PC-3 (cell line): Measurements from ENCODE around the gene CPHXL.

Experiments
- EZH2 ChIP-seq: fragments of 300-600 bp; sonication (generic); IDR thresholded peaks from one replicate; pipeline ENCODE4 v1.6.1; 2017; ENCODE audit warnings: antibody characterized with exemption, mild to moderate bottlenecking, low read length; ENCODE audit not compliant: unreplicated experiment
- EZH2phosphoT487 ChIP-seq: fragments of 300-600 bp; sonication (generic); IDR thresholded peaks from 2 replicates; pipeline ENCODE4 v1.6.1; 2018; ENCODE audit warnings: mild to moderate bottlenecking, antibody characterized with exemption, low read length, borderline replicate concordance
- TF ChIP-seq, protein P1 (sequence below): fragments of 300-600 bp; sonication (generic); conservative IDR thresholded peaks from 2 replicates; pipeline ENCODE4 v1.5.1; 2017; ENCODE audit warnings: antibody characterized with exemption, low read depth, mild to moderate bottlenecking, low read length

DNA sequence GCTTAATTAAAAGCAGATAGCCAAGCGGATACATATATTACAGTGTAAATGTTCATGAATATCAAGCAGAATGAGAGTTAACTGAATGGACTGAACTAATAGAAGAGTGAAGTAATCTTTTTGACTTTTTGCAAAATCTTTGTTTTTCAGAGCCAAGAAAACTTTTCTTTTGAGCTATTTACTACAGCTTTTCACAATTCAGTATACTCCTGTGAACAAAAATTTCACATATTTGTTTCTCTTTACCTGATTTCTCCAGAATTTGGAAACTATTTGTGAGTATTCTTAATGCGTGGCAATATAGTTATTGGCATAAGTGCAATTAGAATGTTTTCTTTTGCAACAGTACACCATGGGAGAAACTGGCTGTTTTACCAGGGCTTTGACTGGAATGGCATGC, 15.9 kb downstream of the CPHXL start:
- TF ChIP-seq, protein P1, sequence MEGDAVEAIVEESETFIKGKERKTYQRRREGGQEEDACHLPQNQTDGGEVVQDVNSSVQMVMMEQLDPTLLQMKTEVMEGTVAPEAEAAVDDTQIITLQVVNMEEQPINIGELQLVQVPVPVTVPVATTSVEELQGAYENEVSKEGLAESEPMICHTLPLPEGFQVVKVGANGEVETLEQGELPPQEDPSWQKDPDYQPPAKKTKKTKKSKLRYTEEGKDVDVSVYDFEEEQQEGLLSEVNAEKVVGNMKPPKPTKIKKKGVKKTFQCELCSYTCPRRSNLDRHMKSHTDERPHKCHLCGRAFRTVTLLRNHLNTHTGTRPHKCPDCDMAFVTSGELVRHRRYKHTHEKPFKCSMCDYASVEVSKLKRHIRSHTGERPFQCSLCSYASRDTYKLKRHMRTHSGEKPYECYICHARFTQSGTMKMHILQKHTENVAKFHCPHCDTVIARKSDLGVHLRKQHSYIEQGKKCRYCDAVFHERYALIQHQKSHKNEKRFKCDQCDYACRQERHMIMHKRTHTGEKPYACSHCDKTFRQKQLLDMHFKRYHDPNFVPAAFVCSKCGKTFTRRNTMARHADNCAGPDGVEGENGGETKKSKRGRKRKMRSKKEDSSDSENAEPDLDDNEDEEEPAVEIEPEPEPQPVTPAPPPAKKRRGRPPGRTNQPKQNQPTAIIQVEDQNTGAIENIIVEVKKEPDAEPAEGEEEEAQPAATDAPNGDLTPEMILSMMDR: no peak
- no peak for TF ChIP-seq EZH2
- no peak for TF ChIP-seq EZH2phosphoT487
